K562 (cell line): ENCODE data around the gene BTRC. TPM values are rescaled to one million over a fixed set of nuclear protein-coding genes. Genes with fewer than 3 reads are reported as not detected.

ENCODE experiments used
- ATAC-seq: fragments of 200-7000 bp; cut with Tn5 transposase; 3 replicates; pipeline ENCODE4 v1.9.1; 2020; ENCODE audit warnings: moderate library complexity
- BruUV-seq: library from RNA; stranded (reverse); fragments of 400-500 nt; replicated peaks from 2 replicates; lab custom pipeline; 2021; lab: Mats Ljungman, UMichigan
- CTCF ChIA-PET: fragments of 300-600 bp; formaldehyde crosslinking; extraction: SDS; loops from one replicate; lab custom pipeline; 2021; ENCODE audit warnings: low intra/inter-chr PET ratio; lab: Yijun Ruan, JAX
- POLR2A ChIA-PET: fragments of 300-600, 350-650 bp; sonication (Branson Sonifier 250); formaldehyde crosslinking; extraction: SDS; loops from one replicate; lab custom pipeline; 2021; ENCODE audit warnings: antibody characterized with exemption, inconsistent platforms; lab: Yijun Ruan, JAX
- DNase-seq, 4 experiments: peaks; one replicate each; pipeline versions ENCODE4 v3.0.0 to v3.0.0-alpha.2; 2011 to 2018; ENCODE audit warnings: low spot score in 3 of 4, mixed read lengths in 3 of 4; ENCODE audit errors: extremely low read depth in 1 of 4
- FAIRE-seq: peaks from 2 replicates; lab custom pipeline; 2011; peaks lifted over from hg19 to GRCh38; lab: Jason Lieb, UNC
- H2AFZ ChIP-seq: 2 replicates; pipeline ENCODE4 v1.6.0; 2011; ENCODE audit warnings: low read depth, low read length, control low read depth, inconsistent platforms
- H3K27ac ChIP-seq: fragments of 200-600 bp; 3 replicates; pipeline ENCODE4 v1.8.0; 2011; ENCODE audit warnings: low read depth, mild to moderate bottlenecking, control low read depth, inconsistent platforms, low read length, moderate library complexity, mixed read lengths; ENCODE audit errors: extremely low read depth
- H3K27me3 ChIP-seq, 2 experiments: fragments of 300-600 bp in 1 of 2; 2 replicates in 1 of 2; 3 replicates in 1 of 2; pipeline versions ENCODE4 v1.6.0 to v1.8.0; 2011; ENCODE audit warnings: inconsistent platforms in 2 of 2, low read length in 2 of 2, mild to moderate bottlenecking in 1 of 2, mixed read lengths in 1 of 2, moderate library complexity in 1 of 2; ENCODE audit not compliant: control insufficient read depth in 2 of 2, insufficient read depth in 2 of 2
- H3K36me3 ChIP-seq: fragments of 300-600 bp; 3 replicates; pipeline ENCODE4 v1.8.0; 2011; ENCODE audit warnings: mild to moderate bottlenecking, low read length, inconsistent platforms; ENCODE audit not compliant: control insufficient read depth, insufficient read depth
- H3K4me1 ChIP-seq, 2 experiments: fragments of 200-600 bp in 1 of 2; replicated peaks in 1 of 2; 2 replicates in 1 of 2; 3 replicates in 1 of 2; pipeline versions ENCODE4 v1.5.1 to v1.8.0; 2011; ENCODE audit warnings: inconsistent platforms in 2 of 2, low read length in 2 of 2, mild to moderate bottlenecking in 1 of 2, mixed read lengths in 1 of 2, moderate library complexity in 1 of 2; ENCODE audit not compliant: control insufficient read depth in 2 of 2, insufficient read depth in 2 of 2
- H3K4me2 ChIP-seq: 2 replicates; pipeline ENCODE4 v1.6.1; 2011; ENCODE audit warnings: low read length, control low read depth, inconsistent platforms, mixed read lengths; ENCODE audit not compliant: insufficient read depth
- H3K4me3 ChIP-seq: fragments of 200-600 bp; sonication (generic), shearing (Covaris generic); 2 replicates; pipeline ENCODE4 v1.5.1; 2016; ENCODE audit warnings: control low read depth, inconsistent platforms
- H3K79me2 ChIP-seq: fragments of 200-600 bp; 3 replicates; pipeline ENCODE4 v1.8.0; 2011; ENCODE audit warnings: low read length, inconsistent platforms; ENCODE audit not compliant: control insufficient read depth, insufficient read depth
- H3K9ac ChIP-seq, 2 experiments: 2 replicates each; pipeline versions ENCODE4 v1.6.0 to v1.6.1; 2011; ENCODE audit warnings: low read depth in 2 of 2, low read length in 2 of 2, control low read depth in 1 of 2, inconsistent platforms in 1 of 2, mild to moderate bottlenecking in 1 of 2, mixed read lengths in 1 of 2; ENCODE audit not compliant: insufficient read depth in 1 of 2
- H3K9me1 ChIP-seq: one replicate; pipeline ENCODE4 v1.6.0; 2011; ENCODE audit warnings: inconsistent platforms, mild to moderate bottlenecking, low read length, moderate library complexity; ENCODE audit not compliant: control insufficient read depth, insufficient read depth
- H3K9me3 ChIP-seq: replicated peaks from 2 replicates; pipeline ENCODE4 v1.5.1; 2011; ENCODE audit warnings: low read depth, low read length, inconsistent platforms; ENCODE audit not compliant: control insufficient read depth, insufficient read depth
- H4K20me1 ChIP-seq: replicated peaks from 2 replicates; pipeline ENCODE4 v1.6.1; 2011; ENCODE audit warnings: low read length, inconsistent platforms, mixed read lengths; ENCODE audit not compliant: control insufficient read depth, insufficient read depth
- BRD9 ChIP-seq: fragments of 450-650 bp; IDR thresholded peaks from 2 replicates; pipeline ENCODE4 v1.6.1; 2018; ENCODE audit warnings: low read depth; ENCODE audit not compliant: partially characterized antibody
- C11orf30 ChIP-seq: fragments of 450-650 bp; IDR thresholded peaks from 2 replicates; pipeline ENCODE4 v1.6.1; 2016; ENCODE audit warnings: low read depth, mild to moderate bottlenecking
- HCFC1 ChIP-seq: IDR thresholded peaks from 2 replicates; pipeline ENCODE4 v1.6.1; 2012; ENCODE audit warnings: low read depth, low read length, improper control_type of control experiment
- IRF2 ChIP-seq: sonication (generic); formaldehyde crosslinking; IDR thresholded peaks from 2 replicates; pipeline ENCODE4 v1.8.1; 2022; ENCODE audit warnings: mild to moderate bottlenecking, missing genetic modification reagents
- NCOA2 ChIP-seq, 2 experiments: fragments of 450-650 bp; IDR thresholded peaks; 2 replicates each; pipeline ENCODE4 v1.6.1; 2018; ENCODE audit warnings: mild to moderate bottlenecking in 2 of 2, moderate library complexity in 1 of 2; ENCODE audit not compliant: partially characterized antibody in 2 of 2
- NEUROD1 ChIP-seq: fragments of 150-350 bp; IDR thresholded peaks from 2 replicates; pipeline ENCODE4 v1.6.1; 2014; ENCODE audit warnings: borderline replicate concordance, low read length, low read depth; ENCODE audit not compliant: partially characterized antibody
- NFATC3 ChIP-seq: fragments of 450-650 bp; IDR thresholded peaks from 2 replicates; pipeline ENCODE4 v1.6.1; 2017; ENCODE audit warnings: mild to moderate bottlenecking
- ZBTB7A ChIP-seq: IDR thresholded peaks from 2 replicates; pipeline ENCODE4 v1.6.1; 2011; ENCODE audit warnings: low read depth, mild to moderate bottlenecking, low read length, moderate library complexity, borderline replicate concordance; ENCODE audit not compliant: control insufficient read depth
- ZNF217 ChIP-seq: sonication (generic); formaldehyde crosslinking; IDR thresholded peaks from 2 replicates; pipeline ENCODE4 v1.8.0; 2022; ENCODE audit warnings: mild to moderate bottlenecking, missing genetic modification reagents
- ZNF253 ChIP-seq: fragments of 250-450 bp; sonication (Bioruptor Pico); conservative IDR thresholded peaks from 2 replicates; pipeline ENCODE4 v1.6.1; 2021; ENCODE audit warnings: mild to moderate bottlenecking
- ZNF76 ChIP-seq: fragments of 250-450 bp; sonication (Bioruptor Pico); IDR thresholded peaks from 2 replicates; pipeline ENCODE4 v1.4.0; 2020; ENCODE audit warnings: mild to moderate bottlenecking, moderate library complexity, borderline replicate concordance
- ZNF785 ChIP-seq: fragments of 250-450 bp; sonication (Bioruptor Pico); IDR thresholded peaks from 2 replicates; pipeline ENCODE4 v1.4.0; 2020; ENCODE audit warnings: mild to moderate bottlenecking
- whole genome bisulfite sequencing: fragments of 100-300 bp; shearing (Covaris generic); methylation state at CpG from one replicate; pipeline ENCODE4 v1.1.6; 2016; ENCODE audit warnings: low coverage, mixed read lengths; ENCODE audit not compliant: insufficient coverage; ENCODE audit errors: missing lambda C conversion rate; 5-methylcytosine and 5-hydroxymethylcytosine counted together
- in situ Hi-C: fragments of 300-500 bp; cut with MboI; formaldehyde crosslinking; loops from 4 replicates; pipeline ENCODE4 v1.15.0; 2018; ENCODE audit warnings: inconsistent platforms, mixed read lengths
- intact Hi-C: fragments of 100-400 bp; cut with micrococcal nuclease; formaldehyde crosslinking; loops from 2 replicates; pipeline ENCODE4 v1.14.2; 2022
- polyA plus RNA-seq, 8 experiments: library from polyadenylated mRNA; depleted of rRNA in 4 of 8; stranded (reverse) in 5 of 8; unstranded in 3 of 8; fragments of >200 nt; fragmentation: Nextera tagmentation in 2 of 8; fragmentation: Illumina TruSeq in 1 of 8; extraction: Ambion mirVana in 2 of 8; extraction: Trizol in 1 of 8; gene quantifications; 2 replicates each; pipeline versions ENCODE4 v1.2.1 to v1.2.3, GENCODE V29; 2011 to 2014; ENCODE audit warnings: inconsistent platforms in 1 of 8, missing spikeins in 1 of 8
- total RNA-seq, 7 experiments: library from RNA; depleted of rRNA in 6 of 7; stranded (reverse); fragments of >200 nt in 6 of 7; fragmentation: Illumina TruSeq in 2 of 7; extraction: Trizol in 2 of 7; gene quantifications; 2 replicates each; pipeline versions ENCODE4 v1.2.1 to v1.2.3, GENCODE V29; 2011 to 2021; ENCODE audit warnings: low replicate concordance in 1 of 7
- TF ChIP-seq, protein P1 (sequence below): sonication (generic); formaldehyde crosslinking; IDR thresholded peaks from 2 replicates; pipeline ENCODE4 v1.8.0; 2022; ENCODE audit warnings: mild to moderate bottlenecking, missing genetic modification reagents
- TF ChIP-seq, protein P2 (sequence below): fragments of 450-650 bp; formaldehyde crosslinking; conservative IDR thresholded peaks from 2 replicates; pipeline ENCODE4 v1.4.0; 2022; ENCODE audit warnings: mild to moderate bottlenecking, missing genetic modification characterization
- TF ChIP-seq, protein P3 (sequence below): IDR thresholded peaks from 2 replicates; pipeline ENCODE4 v1.6.1; 2012; ENCODE audit warnings: low read depth, low read length, improper control_type of control experiment, borderline replicate concordance

Gene BTRC
- total and polyA plus RNA-seq, 9 of the 15 experiments (the other 6 are each of a cell fraction or from before 2014, with no cell fraction given): 1.6 to 15.4 (median 7.0) TPM

DNA sequence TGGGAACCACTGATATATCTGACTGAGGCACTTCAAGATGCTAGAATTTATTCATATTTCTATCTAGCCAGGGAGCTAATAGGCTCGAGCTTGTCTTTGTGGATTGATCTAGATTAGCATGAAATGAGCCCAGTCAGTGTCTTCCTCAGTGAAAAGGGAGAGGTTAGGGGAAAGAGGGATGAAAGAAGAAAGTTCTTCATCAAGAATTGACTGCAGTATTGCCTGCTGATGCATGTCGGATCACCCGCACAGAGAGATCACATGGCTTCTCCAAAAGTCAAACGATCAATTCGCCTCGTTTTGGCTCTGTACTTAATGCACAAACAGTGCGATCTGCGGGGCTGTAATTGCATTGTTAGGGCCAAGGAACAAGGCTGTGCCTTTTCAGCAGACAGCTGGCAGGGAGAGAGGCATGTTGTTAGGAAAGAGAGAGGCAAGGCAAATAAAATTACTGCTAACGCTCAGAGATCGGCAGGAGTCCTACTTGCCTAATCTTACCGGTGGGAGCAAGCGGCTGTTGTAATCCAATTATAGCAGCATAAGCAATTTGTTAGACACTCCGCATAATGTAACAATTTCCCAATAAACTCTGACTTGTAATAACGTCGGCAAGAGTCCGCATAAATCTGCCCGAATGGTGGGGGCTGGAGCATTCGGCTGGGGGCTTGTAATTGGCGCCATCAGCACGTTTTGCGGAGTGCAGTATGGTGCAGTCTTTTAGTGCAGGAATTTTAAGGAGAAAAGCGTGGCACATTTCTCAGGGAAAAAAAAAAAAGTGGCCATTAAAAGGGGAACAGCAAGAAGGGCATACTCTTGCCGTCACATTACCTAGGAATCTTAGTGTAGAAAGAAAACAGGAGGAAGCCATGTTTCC lies 132.0 kb downstream of the BTRC start:
- WGBS: 70% methylated on average over 20 of the region's 23 CpGs
- Histone ChIP-seq H3K9ac (no peak overlapping the region), H3K4me3 (no peak overlapping the region), H3K36me3 (no peaks in the 10 kb centered on the region), H3K4me1 (no peaks in the 10 kb centered on the region), H3K9me1 (no peaks in the 10 kb centered on the region), H3K4me2 (no peak overlapping the region), H3K27ac (no peak overlapping the region), H3K27me3 (no peaks in the 10 kb centered on the region), H4K20me1 (no peaks in the 10 kb centered on the region; the same call in 1 of the 2 replicates), H3K9me3 (no peaks in the 10 kb centered on the region), H2AFZ (no peak overlapping the region)
- BruUV-seq: no TSS peak
- POLR2A ChIA-PET: no interaction called here
- DNase-seq (no peak), ATAC-seq (no peak), FAIRE-seq (no peak)
- in situ Hi-C loops (no loop called here), intact Hi-C loops (no loop called here)
- TF ChIP-seq ZNF76 (no peak), IRF2 (CRISPR knock-in tag) (no peak), HCFC1 (no peak), NCOA2 (IDR thresholded peaks at IDR 0.05; ENCODE audit: partially characterized antibody in 2 of 2) (no peak), C11orf30 (no peak), ZNF217 (CRISPR knock-in tag) (no peak), ZNF253 (no peak), NFATC3 (no peak), BRD9 (no peak), ZNF785 (CRISPR knock-in tag) (no peak), NEUROD1 (no peak), ZBTB7A (no peak)
- TF ChIP-seq, protein P1, sequence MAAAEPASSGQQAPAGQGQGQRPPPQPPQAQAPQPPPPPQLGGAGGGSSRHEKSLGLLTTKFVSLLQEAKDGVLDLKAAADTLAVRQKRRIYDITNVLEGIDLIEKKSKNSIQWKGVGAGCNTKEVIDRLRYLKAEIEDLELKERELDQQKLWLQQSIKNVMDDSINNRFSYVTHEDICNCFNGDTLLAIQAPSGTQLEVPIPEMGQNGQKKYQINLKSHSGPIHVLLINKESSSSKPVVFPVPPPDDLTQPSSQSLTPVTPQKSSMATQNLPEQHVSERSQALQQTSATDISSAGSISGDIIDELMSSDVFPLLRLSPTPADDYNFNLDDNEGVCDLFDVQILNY (CRISPR knock-in tag): no peak
- TF ChIP-seq, protein P2, sequence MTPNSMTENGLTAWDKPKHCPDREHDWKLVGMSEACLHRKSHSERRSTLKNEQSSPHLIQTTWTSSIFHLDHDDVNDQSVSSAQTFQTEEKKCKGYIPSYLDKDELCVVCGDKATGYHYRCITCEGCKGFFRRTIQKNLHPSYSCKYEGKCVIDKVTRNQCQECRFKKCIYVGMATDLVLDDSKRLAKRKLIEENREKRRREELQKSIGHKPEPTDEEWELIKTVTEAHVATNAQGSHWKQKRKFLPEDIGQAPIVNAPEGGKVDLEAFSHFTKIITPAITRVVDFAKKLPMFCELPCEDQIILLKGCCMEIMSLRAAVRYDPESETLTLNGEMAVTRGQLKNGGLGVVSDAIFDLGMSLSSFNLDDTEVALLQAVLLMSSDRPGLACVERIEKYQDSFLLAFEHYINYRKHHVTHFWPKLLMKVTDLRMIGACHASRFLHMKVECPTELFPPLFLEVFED (CRISPR knock-in tag): no peak
- TF ChIP-seq, protein P3, sequence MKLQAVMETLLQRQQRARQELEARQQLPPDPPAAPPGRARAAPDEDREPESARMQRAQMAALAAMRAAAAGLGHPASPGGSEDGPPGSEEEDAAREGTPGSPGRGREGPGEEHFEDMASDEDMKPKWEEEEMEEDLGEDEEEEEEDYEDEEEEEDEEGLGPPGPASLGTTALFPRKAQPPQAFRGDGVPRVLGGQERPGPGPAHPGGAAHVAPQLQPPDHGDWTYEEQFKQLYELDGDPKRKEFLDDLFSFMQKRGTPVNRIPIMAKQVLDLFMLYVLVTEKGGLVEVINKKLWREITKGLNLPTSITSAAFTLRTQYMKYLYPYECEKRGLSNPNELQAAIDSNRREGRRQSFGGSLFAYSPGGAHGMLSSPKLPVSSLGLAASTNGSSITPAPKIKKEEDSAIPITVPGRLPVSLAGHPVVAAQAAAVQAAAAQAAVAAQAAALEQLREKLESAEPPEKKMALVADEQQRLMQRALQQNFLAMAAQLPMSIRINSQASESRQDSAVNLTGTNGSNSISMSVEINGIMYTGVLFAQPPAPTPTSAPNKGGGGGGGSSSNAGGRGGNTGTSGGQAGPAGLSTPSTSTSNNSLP: no peak
- TF ChIP-seq, all 486 proteins: peak for 0
- CTCF ChIA-PET: no interaction called here
- no peaks in the 10 kb centered on the region for H3K79me2 ChIP-seq
